CD4-positive, alpha-beta T cell treated with Interleukin-6 for 4 hours (primary cell): ENCODE measurements around the gene TMEM254.
"Not testable (repeated sequence)": the region's sequence is repeated elsewhere in the genome, so short reads cannot be mapped to it uniquely, and the experiment has no call there.

Experiments
- DNase-seq: peaks from one replicate; pipeline ENCODE4 v3.0.0-alpha.2; 2020; ENCODE audit warnings: mixed read lengths

The TMEM254 gene

GRCh38 chr10:80133687-80134086 is 55.2 kb downstream of the TMEM254 start:
- DNase-seq = not testable (repeated sequence)

GRCh38 chr10:80136134-80136571 is 57.7 kb downstream of the TMEM254 start:
- DNase-seq = no peak

DNA sequence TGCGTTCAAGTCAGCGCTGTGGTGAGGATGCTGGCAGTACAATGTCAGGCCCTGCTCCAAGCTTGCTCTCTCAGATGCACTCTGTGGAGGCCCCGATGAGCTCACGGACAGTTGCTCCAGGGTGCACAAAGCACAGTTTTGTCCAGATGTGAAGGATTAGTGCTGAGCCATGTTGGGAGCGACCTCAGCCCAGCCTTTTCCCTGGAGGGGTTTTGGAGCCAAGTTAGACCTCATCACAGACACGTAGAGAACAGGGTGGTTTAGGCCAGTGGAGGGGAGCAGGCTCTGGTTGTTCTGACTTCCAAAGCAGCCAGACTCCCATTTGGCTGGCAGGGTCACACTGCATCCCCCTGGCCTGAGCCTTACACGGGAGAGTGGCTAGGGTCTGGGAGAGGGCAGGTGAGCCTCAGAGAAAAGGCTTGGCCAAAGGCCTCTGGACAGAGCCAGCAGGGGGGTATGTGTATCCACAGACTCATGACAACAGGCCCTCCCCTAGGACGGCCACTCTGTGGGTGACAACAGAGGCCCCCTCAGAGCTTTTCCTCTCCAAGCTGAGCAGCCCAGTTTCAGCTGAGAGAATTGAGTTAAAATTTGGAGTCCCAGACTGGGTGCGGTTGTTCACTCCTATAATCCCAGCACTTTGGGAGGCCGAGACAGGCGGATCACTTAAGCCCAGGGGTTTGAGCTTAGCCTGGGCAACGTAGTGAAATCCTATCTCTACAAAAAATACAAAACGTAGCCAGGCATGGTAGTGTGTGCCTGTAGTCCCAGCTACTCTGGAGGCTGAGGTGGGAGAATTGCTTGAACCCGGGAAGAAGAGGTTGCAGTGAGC is 58.8 kb downstream of the TMEM254 start:
- no peak for DNase-seq

GRCh38 chr10:80137920-80138319 is 59.5 kb downstream of the TMEM254 start:
- no peak for DNase-seq

DNA sequence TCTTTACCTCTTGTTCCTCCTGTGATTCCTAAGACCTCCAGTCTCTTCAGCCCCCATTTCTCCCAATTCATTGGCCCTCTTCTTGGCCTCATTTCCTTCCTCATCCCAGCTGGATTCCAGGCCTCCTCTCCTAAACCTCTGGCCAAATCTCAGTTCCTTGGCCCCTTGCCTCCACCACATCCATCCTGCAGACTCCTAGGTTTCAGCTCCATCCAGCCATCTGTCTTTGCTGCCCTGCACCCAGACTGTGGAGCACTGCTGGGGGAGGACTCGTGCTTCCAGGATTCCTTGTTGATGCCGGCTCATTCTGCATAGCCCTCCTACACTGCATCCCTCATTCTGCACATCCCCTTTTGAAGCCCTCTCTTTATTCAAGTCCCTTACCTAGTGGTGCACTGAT is 60.8 kb downstream of the TMEM254 start:
- no peak for DNase-seq

DNA sequence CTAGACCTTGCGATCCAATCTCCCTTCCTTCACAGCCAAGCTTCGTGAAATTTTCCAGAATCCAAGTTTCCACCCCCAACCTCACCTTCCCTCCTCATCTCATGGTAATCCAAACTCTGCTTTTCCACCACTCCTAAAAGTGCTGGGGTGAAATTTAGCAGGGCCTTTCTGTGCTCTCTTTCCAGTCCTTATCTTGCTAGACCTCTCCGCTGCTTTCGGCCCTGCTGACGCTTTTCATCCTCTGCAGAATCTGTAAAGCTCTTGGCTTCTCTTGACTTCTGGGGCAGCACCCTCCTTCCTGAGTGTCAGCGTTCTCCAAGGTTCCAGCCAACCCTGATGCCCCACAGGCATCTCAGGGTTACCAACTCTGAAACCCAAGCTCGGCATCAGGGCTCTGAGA is 61.8 kb downstream of the TMEM254 start:
- no peak for DNase-seq

GRCh38 chr10:80141696-80142460 is 63.4 kb downstream of the TMEM254 start:
- no peak for DNase-seq
